DMS 273 treated with DMSO at 0.1 percent for 48 hours (cell line): ENCODE measurements around the gene TMEM248.
"Not testable (repeated sequence)": the region's sequence is repeated elsewhere in the genome, so short reads cannot be mapped to it uniquely, and the experiment has no call there.

ENCODE experiments used
- DNase-seq: peaks from one replicate; lab custom pipeline; 2025; lab: John Stamatoyannopoulos, UW

TMEM248 gene

GRCh38 chr7:66950763-66951162, 29.7 kb downstream of the TMEM248 start:
- no peak for DNase-seq

- DNase-seq: no peak
Measured at GRCh38 chr7:66952343-66953043, 31.5 kb downstream of the TMEM248 start.

- DNase-seq: no peak
Measured at GRCh38 chr7:66953044-66953427, 32.0 kb downstream of the TMEM248 start.

- no peak for DNase-seq
Measured at GRCh38 chr7:66957595-66958290, 36.7 kb downstream of the TMEM248 start.

- no peak for DNase-seq
Measured at GRCh38 chr7:66958538-66959350, 37.7 kb downstream of the TMEM248 start.

- no peak for DNase-seq
Measured at GRCh38 chr7:66960192-66960591, 39.2 kb downstream of the TMEM248 start.

- DNase-seq: no peak
Measured at GRCh38 chr7:66961096-66961495, 40.1 kb downstream of the TMEM248 start.

- no peak for DNase-seq
Measured at GRCh38 chr7:66964411-66964810, 43.4 kb downstream of the TMEM248 start.

GRCh38 chr7:66967029-66967428, 46.0 kb downstream of the TMEM248 start:
- no peak for DNase-seq

- DNase-seq: not testable (repeated sequence)
Measured at GRCh38 chr7:66969001-66969400, 48.0 kb downstream of the TMEM248 start.

GRCh38 chr7:66970310-66970709, 49.3 kb downstream of the TMEM248 start:
- no peak for DNase-seq

- no peak for DNase-seq
Measured at GRCh38 chr7:66974986-66975590, 54.1 kb downstream of the TMEM248 start.

GRCh38 chr7:66978312-66978711, 57.3 kb downstream of the TMEM248 start:
- not testable (repeated sequence) for DNase-seq

GRCh38 chr7:66979013-66979412, 58.0 kb downstream of the TMEM248 start:
- not testable (repeated sequence) for DNase-seq

GRCh38 chr7:66980336-66980735, 59.3 kb downstream of the TMEM248 start:
- DNase-seq: not testable (repeated sequence)

GRCh38 chr7:66989552-66989951, 68.5 kb downstream of the TMEM248 start:
- DNase-seq: not testable (repeated sequence)

- DNase-seq: not testable (repeated sequence)
Measured at GRCh38 chr7:66994051-66994450, 73.0 kb downstream of the TMEM248 start.

- DNase-seq: peak; percentile 59
Measured at GRCh38 chr7:66994691-66995049, 73.6 kb downstream of the TMEM248 start.

GRCh38 chr7:66995050-66995776, 74.2 kb downstream of the TMEM248 start, which contains the start of gene SBDS:
SBDS (minus strand) TSS chr7:66995586; CDS start chr7:66995417, 169 bp downstream.
- DNase-seq: peak; percentile 97

GRCh38 chr7:66996444-66997191, 75.6 kb downstream of the TMEM248 start, which contains the start of gene TYW1:
TYW1 (plus strand) TSS chr7:66996833; CDS start chr7:66996979, 146 bp downstream.
- peak; percentile 98 for DNase-seq
